ENCODE data around the gene PPP2CA.
"Not testable (repeated sequence)": the region's sequence is repeated elsewhere in the genome, so short reads cannot be mapped to it uniquely, and the experiment has no call there.

PPP2CA gene

GRCh38 chr5:134161513-134162395 lies 64.1 kb downstream of the PPP2CA start:
- no peaks in the 10 kb centered on the region for H3K27me3 ChIP-seq (ENCODE audit: insufficient read depth, low read depth, severe bottlenecking)
- peaks cover 86% of the 10 kb centered on the region for H3K36me3 ChIP-seq
- DNase-seq, result no peak
- H3K4me3 ChIP-seq (ENCODE audit: low read depth, low read length), result no peak overlapping the region
- H3K9me3 ChIP-seq (ENCODE audit: severe bottlenecking), result no peaks in the 10 kb centered on the region
- no peak for TF ChIP-seq CTCF (IDR thresholded peaks at IDR 0.05; ENCODE audit: low read depth, low read length)
- H3K27ac ChIP-seq, result no peak overlapping the region

- DNase-seq, result no peak
- H3K36me3 ChIP-seq, result peaks cover 83% of the 10 kb centered on the region
- TF ChIP-seq CTCF (IDR thresholded peaks at IDR 0.05; ENCODE audit: low read depth, low read length), result no peak
These were observed 72.2 kb downstream of the PPP2CA start for GRCh38 chr5:134153657-134154056.

GRCh38 chr5:134153241-134153640 lies 72.6 kb downstream of the PPP2CA start:
- TF ChIP-seq CTCF (IDR thresholded peaks at IDR 0.05; ENCODE audit: low read depth, low read length), result no peak
- no peaks in the 10 kb centered on the region for H3K27me3 ChIP-seq (ENCODE audit: insufficient read depth, low read depth, severe bottlenecking)
- no peak overlapping the region for H3K4me3 ChIP-seq (ENCODE audit: low read depth, low read length)
- no peak overlapping the region for H3K27ac ChIP-seq
- no peak for DNase-seq
- H3K9me3 ChIP-seq (ENCODE audit: severe bottlenecking), result no peaks in the 10 kb centered on the region
- H3K36me3 ChIP-seq, result peaks cover 81% of the 10 kb centered on the region

More at GRCh38 chr5:134153657-134154056, 72.2 kb downstream of the PPP2CA start:
- no peak overlapping the region for H3K4me3 ChIP-seq (ENCODE audit: low read depth, low read length)
- no peak overlapping the region for H3K27ac ChIP-seq
- no peaks in the 10 kb centered on the region for H3K27me3 ChIP-seq (ENCODE audit: insufficient read depth, low read depth, severe bottlenecking)
- H3K9me3 ChIP-seq (ENCODE audit: severe bottlenecking), result no peaks in the 10 kb centered on the region

GRCh38 chr5:134152173-134152832 lies 73.6 kb downstream of the PPP2CA start:
- not testable (repeated sequence) for DNase-seq; H3K27me3 ChIP-seq (ENCODE audit: insufficient read depth, low read depth, severe bottlenecking); H3K27ac ChIP-seq; H3K4me3 ChIP-seq (ENCODE audit: low read depth, low read length); H3K9me3 ChIP-seq (ENCODE audit: severe bottlenecking)
- peaks cover 78% of the 10 kb centered on the region for H3K36me3 ChIP-seq

DNA sequence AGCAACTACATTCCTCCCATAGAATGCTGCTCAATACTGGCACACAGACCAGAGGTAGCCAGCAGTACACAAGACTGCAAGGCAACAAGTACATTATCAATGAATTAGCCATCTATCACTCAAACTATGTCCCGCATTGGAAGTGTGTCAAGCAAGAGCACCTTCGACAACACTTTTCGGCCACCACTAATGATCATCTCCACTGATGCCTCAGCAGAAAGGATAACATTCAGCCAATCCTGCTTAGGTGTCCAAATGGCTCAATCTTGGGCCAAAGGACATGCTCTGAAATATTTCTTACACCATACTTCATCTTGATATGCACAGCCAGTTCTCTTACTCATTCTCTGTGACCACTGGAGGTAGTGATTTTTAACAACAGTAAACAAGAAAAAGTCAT lies 74.2 kb downstream of the PPP2CA start:
- Histone ChIP-seq H3K9me3 (ENCODE audit: severe bottlenecking) (no peaks in the 10 kb centered on the region), H3K36me3 (peaks cover 82% of the 10 kb centered on the region), H3K27ac (no peak overlapping the region), H3K27me3 (ENCODE audit: insufficient read depth, low read depth, severe bottlenecking) (no peaks in the 10 kb centered on the region), H3K4me3 (ENCODE audit: low read depth, low read length) (no peak overlapping the region)
- DNase-seq, result no peak
- TF ChIP-seq CTCF (IDR thresholded peaks at IDR 0.05; ENCODE audit: low read depth, low read length), result no peak

GRCh38 chr5:134149571-134150303 lies 76.1 kb downstream of the PPP2CA start:
- Histone ChIP-seq H3K36me3 (peaks cover 90% of the 10 kb centered on the region), H3K4me3 (ENCODE audit: low read depth, low read length) (no peak overlapping the region), H3K27ac (no peak overlapping the region), H3K27me3 (ENCODE audit: insufficient read depth, low read depth, severe bottlenecking) (no peaks in the 10 kb centered on the region), H3K9me3 (ENCODE audit: severe bottlenecking) (no peaks in the 10 kb centered on the region)
- no peak for DNase-seq
- TF ChIP-seq CTCF (IDR thresholded peaks at IDR 0.05; ENCODE audit: low read depth, low read length), result no peak

Data from WERI-Rb-1 (cell line).